GM19452 (cell line): ENCODE results near the gene SH3BP1.

Source experiments
- ATAC-seq: cut with Tn5 transposase; IDR thresholded peaks from one replicate; pipeline ENCODE4 v1.9.1; 2021; ENCODE audit not compliant: unreplicated experiment

Gene SH3BP1

GRCh38 chr22:37658133-37659065 lies 18.9 kb downstream of the SH3BP1 start, which contains the start of gene PDXP:
PDXP (plus strand) TSS chr22:37658723; CDS start chr22:37658783, 60 bp downstream.
- ATAC-seq = peak; percentile 79

- peak; percentile 10 for ATAC-seq
Measured at GRCh38 chr22:37659066-37659896, 19.8 kb downstream of the SH3BP1 start.

- ATAC-seq = no peak
Measured at GRCh38 chr22:37659897-37660708, 20.6 kb downstream of the SH3BP1 start.

- ATAC-seq = no peak
Measured at GRCh38 chr22:37660709-37661045, 21.2 kb downstream of the SH3BP1 start.

- no peak for ATAC-seq
Measured at GRCh38 chr22:37661160-37661924, 21.9 kb downstream of the SH3BP1 start.

GRCh38 chr22:37662039-37662438 lies 22.6 kb downstream of the SH3BP1 start:
- no peak for ATAC-seq

- ATAC-seq = no peak
Measured at GRCh38 chr22:37663521-37664140, 24.2 kb downstream of the SH3BP1 start.

- ATAC-seq = no peak
Measured at GRCh38 chr22:37664249-37665101, 25.0 kb downstream of the SH3BP1 start.

GRCh38 chr22:37665487-37665886 lies 26.0 kb downstream of the SH3BP1 start:
- ATAC-seq = no peak

GRCh38 chr22:37669586-37669985 lies 30.1 kb downstream of the SH3BP1 start:
- no peak for ATAC-seq

- no peak for ATAC-seq
Measured at GRCh38 chr22:37672206-37672919, 32.9 kb downstream of the SH3BP1 start.

GRCh38 chr22:37672920-37673455 lies 33.5 kb downstream of the SH3BP1 start:
- ATAC-seq = no peak

- no peak for ATAC-seq
Measured at GRCh38 chr22:37674248-37674647, 34.8 kb downstream of the SH3BP1 start.

GRCh38 chr22:37674951-37675929 lies 35.8 kb downstream of the SH3BP1 start, which contains the start of gene LGALS1:
LGALS1 (plus strand) TSS chr22:37675636; CDS start chr22:37675703, 67 bp downstream.
- peak; percentile 41 for ATAC-seq

- no peak for ATAC-seq
Measured at GRCh38 chr22:37675930-37676735, 36.7 kb downstream of the SH3BP1 start.
